Body of pancreas (tissue), 4 donors: ENCODE data around the gene ABCG1. TPM values are rescaled to one million over a fixed set of nuclear protein-coding genes. Genes with fewer than 3 reads are reported as not detected.
A peak's percentile ranks its signal among the peaks of the same experiment; 100 is the strongest.

ENCODE experiments used
- ATAC-seq: fragments of 150-250 bp; one replicate; pipeline ENCODE4 v1.9.1; 2016
- DNase-seq, 4 donors: peaks; one replicate each; pipeline ENCODE4 v3.0.0-alpha.2; 2019
- H3K27ac ChIP-seq, 4 donors: fragments of 200-600 bp; sonication (generic); 1 replicate in 3 of 4; 2 replicates in 1 of 4; pipeline versions ENCODE4 v1.5.1 to v1.6.1; 2016 to 2019; ENCODE audit warnings: mild to moderate bottlenecking in 1 of 4, mixed read lengths in 1 of 4, moderate library complexity in 1 of 4
- H3K27me3 ChIP-seq, 2 donors: fragments of 200-600 bp; sonication (generic); one replicate each; pipeline ENCODE4 v1.6.0; 2016; ENCODE audit warnings: mild to moderate bottlenecking in 1 of 2
- H3K36me3 ChIP-seq, 2 donors: fragments of 200-600 bp; sonication (generic); replicated peaks in 1 of 2; 2 replicates each; pipeline ENCODE4 v1.5.1; 2016; ENCODE audit warnings: low read depth in 2 of 2; ENCODE audit not compliant: insufficient read depth in 1 of 2
- H3K4me1 ChIP-seq: fragments of 200-600 bp; sonication (generic); one replicate; pipeline ENCODE4 v1.6.0; 2016
- H3K4me3 ChIP-seq, 2 donors: fragments of 200-600 bp; sonication (generic); 1 replicate in 1 of 2; 2 replicates in 1 of 2; pipeline ENCODE4 v1.5.1; 2016 to 2019
- H3K9me3 ChIP-seq, 3 donors: fragments of 200-600 bp; sonication (generic); 1 replicate in 2 of 3; 2 replicates in 1 of 3; pipeline ENCODE4 v1.5.1; 2016
- CTCF ChIP-seq, 7 experiments: fragments of 450-650 bp in 4 of 7; fragments of 200-600 bp in 3 of 7; sonication (generic) in 3 of 7; IDR thresholded peaks; one replicate each; pipeline ENCODE4 v1.5.1; 2016 to 2019; ENCODE audit warnings: antibody characterized with exemption in 7 of 7
- POLR2A ChIP-seq, 3 donors: fragments of 450-650 bp; IDR thresholded peaks; one replicate each; pipeline ENCODE4 v1.6.1; 2016; ENCODE audit warnings: antibody characterized with exemption in 3 of 3, mild to moderate bottlenecking in 2 of 3
- WGBS, 2 donors: methylation state at CpG; one replicate each; pipeline ENCODE4 v1.1.5; 2017; 5-methylcytosine and 5-hydroxymethylcytosine counted together
- intact Hi-C: fragments of 100-400 bp; cut with DNase I; formaldehyde crosslinking; loops from one replicate; pipeline ENCODE4 v1.15.1; 2023
- total RNA-seq, 2 donors: library from RNA; depleted of rRNA; stranded (reverse); fragments of >200 nt; gene quantifications; one replicate each; pipeline ENCODE4 v1.1.0, GENCODE V29; 2016

The ABCG1 gene
- total RNA-seq, 2 donors from 2014 or later: 7.5 to 7.6 TPM

DNA sequence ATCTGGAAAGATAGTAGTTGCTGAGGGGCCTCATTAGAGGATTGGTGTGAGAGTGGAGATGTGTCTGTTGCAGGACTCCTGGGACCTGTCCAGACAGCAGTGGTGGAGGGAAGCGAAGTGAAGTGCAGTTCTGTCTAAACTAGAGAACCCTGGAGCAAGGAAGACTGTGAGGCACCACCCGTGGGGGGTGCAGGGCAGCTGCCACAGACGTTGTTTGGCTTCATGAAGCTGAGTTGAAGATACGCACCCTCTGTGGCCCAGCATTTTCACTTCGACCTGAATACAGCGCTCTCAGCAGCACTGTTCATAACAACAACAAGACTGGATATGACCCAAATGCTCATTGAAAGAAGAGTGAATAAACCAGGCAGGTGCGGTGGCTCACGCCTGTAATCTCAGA lies 29.3 kb downstream of the ABCG1 start:
- Histone ChIP-seq H3K27me3 (no peaks in the 10 kb centered on the region), H3K27ac (no peak overlapping the region), H3K4me1 (no peaks in the 10 kb centered on the region), H3K4me3 (no peak overlapping the region), H3K9me3 (no peaks in the 10 kb centered on the region), H3K36me3 (no peaks in the 10 kb centered on the region)
- intact Hi-C loops: no loop called here
- DNase-seq (no peak), ATAC-seq (no peak)
- WGBS, 2 donors: 77 to 81% methylated on average over 8 of the region's 8 CpGs
- no peak for TF ChIP-seq CTCF (IDR thresholded peaks at IDR 0.05)
- no peak for TF ChIP-seq POLR2A (IDR thresholded peaks at IDR 0.05)

DNA sequence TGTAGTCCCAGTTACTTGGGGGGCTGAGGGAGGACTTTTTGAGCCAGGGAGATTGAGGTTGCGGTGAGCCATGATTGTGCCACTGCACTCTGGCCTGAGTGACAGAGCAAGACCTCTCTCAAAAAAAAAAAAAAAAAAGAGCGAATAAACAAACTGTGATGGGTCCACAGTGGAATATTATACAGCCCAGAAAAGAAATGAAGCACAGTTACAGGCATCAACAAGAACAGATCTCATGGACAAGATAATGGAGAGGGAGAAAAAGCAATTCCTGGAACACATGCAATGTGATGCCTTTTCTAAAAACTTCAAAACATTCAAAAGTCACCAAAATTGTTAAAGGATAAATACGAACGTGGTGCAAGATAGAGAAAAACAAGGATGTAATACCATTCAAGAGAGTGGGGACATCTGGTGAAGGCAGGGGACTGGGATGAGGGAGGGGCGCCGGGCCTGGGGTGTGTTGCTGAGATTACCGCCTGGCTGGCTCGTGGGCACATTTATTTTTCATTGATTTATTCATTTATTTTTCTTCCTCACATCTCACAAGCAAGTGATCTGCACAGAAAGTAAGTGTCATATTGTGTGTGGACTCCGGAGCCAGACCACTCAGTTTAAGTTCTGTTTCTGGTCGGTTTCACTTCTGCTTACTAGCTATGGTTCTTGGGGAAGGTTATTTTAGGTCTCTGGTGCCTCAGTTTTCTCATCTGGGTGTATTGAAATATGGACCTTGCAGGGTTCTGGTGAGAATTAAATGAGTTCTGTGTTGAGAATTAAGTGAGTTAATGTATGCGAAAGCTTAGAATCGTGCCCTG lies 30.1 kb downstream of the ABCG1 start:
- ATAC-seq: no peak
- no peaks in the 10 kb centered on the region for H3K27me3 ChIP-seq
- H3K4me3 ChIP-seq: no peak overlapping the region
- TF ChIP-seq CTCF (IDR thresholded peaks at IDR 0.05) (no peak), POLR2A (IDR thresholded peaks at IDR 0.05) (no peak)
- WGBS, 2 donors: 86 to 89% methylated on average over 12 of the region's 12 CpGs
- H3K36me3 ChIP-seq: no peaks in the 10 kb centered on the region
- DNase-seq: peak in 1 of 4 donors; percentile 19
- intact Hi-C loops: no loop called here
- H3K9me3 ChIP-seq: no peaks in the 10 kb centered on the region
- no peaks in the 10 kb centered on the region for H3K4me1 ChIP-seq
- no peak overlapping the region for H3K27ac ChIP-seq

DNA sequence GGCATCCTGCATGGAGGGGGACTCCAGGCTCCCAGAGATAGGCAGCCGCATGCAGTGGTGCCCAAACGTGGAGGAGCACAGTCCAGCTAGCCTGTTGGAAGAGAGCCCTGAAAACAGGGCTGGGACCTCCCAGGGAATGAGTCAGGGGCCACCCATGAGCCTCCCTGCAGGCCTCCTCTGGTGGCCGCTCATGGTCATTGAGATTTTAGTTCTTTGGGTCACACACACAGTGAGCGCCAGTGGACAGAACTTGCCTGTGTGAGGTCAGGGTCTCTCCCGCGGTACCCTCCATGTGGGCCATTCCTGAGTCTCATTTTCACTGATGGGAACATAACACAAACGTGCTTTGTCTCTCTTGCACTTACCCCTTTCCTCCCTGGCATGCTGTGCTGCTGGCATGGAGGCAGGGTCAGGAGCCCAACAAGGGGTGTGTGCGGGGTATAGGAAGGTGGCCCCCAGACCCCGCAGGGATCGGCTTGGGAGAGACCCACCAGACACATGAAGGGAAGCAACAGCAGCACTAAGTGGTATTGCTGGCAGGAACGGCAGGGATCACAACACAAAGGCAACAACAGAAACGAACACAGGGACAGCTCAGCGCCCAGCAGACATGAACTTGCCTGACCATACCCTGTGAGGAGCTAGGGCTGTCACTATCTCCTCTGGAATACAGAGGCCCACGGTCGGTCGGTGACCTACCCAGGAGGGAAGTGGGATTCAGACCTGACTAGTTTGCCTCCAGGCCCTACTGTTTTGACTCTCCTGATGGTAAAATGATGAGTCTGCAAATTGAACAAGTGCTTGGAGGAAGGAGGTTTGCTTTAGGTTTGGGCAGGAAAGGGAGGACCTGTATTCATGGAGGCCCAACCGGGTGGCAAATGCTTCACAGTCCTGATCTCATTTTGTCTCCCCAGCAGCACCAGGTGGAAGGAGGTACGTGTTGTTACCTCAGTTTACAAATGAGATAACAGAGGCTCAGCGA lies 31.8 kb downstream of the ABCG1 start:
- no peaks in the 10 kb centered on the region for H3K4me1 ChIP-seq
- TF ChIP-seq CTCF (IDR thresholded peaks at IDR 0.05) (no peak), POLR2A (IDR thresholded peaks at IDR 0.05) (no peak)
- WGBS, 2 donors: 83 to 90% methylated on average over 12 to 19 of the region's 19 CpGs
- ATAC-seq (no peak), DNase-seq (no peak)
- H3K9me3 ChIP-seq: no peaks in the 10 kb centered on the region
- no peaks in the 10 kb centered on the region for H3K36me3 ChIP-seq
- no peak overlapping the region for H3K4me3 ChIP-seq
- intact Hi-C loops: no loop called here
- H3K27me3 ChIP-seq: no peaks in the 10 kb centered on the region
- H3K27ac ChIP-seq: no peak overlapping the region

DNA sequence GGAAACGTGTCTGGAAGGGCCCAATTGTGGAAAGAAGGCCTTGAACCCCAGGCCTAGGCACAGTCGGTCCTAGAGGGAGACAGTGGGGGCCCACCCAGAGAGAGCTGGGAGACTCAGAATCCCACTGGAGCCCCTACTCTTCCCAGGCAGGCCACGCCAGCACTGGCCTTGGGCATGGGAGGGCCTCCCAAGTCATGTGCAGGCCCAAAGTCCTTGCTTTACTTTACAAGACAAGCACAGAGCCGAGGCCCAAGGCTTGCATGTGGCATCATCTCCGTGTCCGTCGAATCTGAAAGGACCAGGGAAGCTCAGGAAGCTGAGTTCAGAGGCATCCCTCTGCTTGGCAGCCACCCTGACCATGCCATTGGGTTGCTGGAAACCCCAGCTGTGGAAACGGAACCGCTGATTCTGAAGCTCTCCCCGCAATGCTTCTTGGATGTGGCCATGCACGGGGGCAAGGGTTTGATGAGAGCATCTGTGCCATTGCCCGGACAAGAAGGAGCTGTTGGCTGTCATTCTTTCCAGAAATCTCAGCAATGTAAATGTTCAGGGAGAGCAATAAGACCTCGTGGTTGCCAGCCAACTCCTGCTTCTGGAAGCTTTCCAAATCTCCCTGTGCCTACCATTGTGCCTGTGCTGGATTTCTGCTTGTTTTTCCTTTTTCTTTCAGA lies 32.8 kb downstream of the ABCG1 start:
- DNase-seq: no peak
- WGBS, 2 donors: 78 to 84% methylated on average over 8 to 13 of the region's 13 CpGs
- intact Hi-C loops: no loop called here
- Histone ChIP-seq H3K27ac (no peak overlapping the region), H3K9me3 (no peaks in the 10 kb centered on the region), H3K36me3 (no peaks in the 10 kb centered on the region), H3K27me3 (no peaks in the 10 kb centered on the region), H3K4me3 (no peak overlapping the region), H3K4me1 (no peaks in the 10 kb centered on the region)
- no peak for ATAC-seq
- TF ChIP-seq POLR2A (IDR thresholded peaks at IDR 0.05) (no peak), CTCF (IDR thresholded peaks at IDR 0.05) (no peak)
